HL-60 (cell line): ENCODE measurements around the gene BMX.

Source experiments
- DNase-seq, 2 experiments: peaks; one replicate each; pipeline ENCODE4 v3.0.0-alpha.2; 2010 to 2020; ENCODE audit warnings: low read depth in 1 of 2, low spot score in 1 of 2
- H3K27ac ChIP-seq: fragments of 250-450 bp; sonication (Bioruptor Pico); replicated peaks from 2 replicates; pipeline ENCODE4 v1.5.1; 2020; ENCODE audit warnings: mild to moderate bottlenecking, moderate library complexity
- H3K27me3 ChIP-seq: fragments of 250-450 bp; sonication (Bioruptor Pico); 2 replicates; pipeline ENCODE4 v1.5.1; 2021; ENCODE audit warnings: mild to moderate bottlenecking, moderate library complexity; ENCODE audit not compliant: insufficient read depth, poor library complexity, severe bottlenecking
- H3K4me3 ChIP-seq: replicated peaks from 2 replicates; pipeline ENCODE4 v1.5.1; 2011; ENCODE audit warnings: mild to moderate bottlenecking, control low read depth, low read length; ENCODE audit not compliant: insufficient read depth
- GABPA ChIP-seq: IDR thresholded peaks from 2 replicates; pipeline ENCODE4 v1.6.1; 2012; ENCODE audit warnings: low read depth
- POLR2AphosphoS5 ChIP-seq: IDR thresholded peaks from 2 replicates; pipeline ENCODE4 v1.6.1; 2012; ENCODE audit warnings: low read depth
- SPI1 ChIP-seq: IDR thresholded peaks from 2 replicates; pipeline ENCODE4 v1.6.1; 2012; ENCODE audit warnings: low read depth, mild to moderate bottlenecking, borderline replicate concordance
- TF ChIP-seq, protein P1 (sequence below): IDR thresholded peaks from one replicate; pipeline ENCODE4 v1.5.1; 2011; ENCODE audit warnings: low read length, control low read depth, inconsistent platforms; ENCODE audit not compliant: insufficient read depth
- TF ChIP-seq, protein P2 (sequence below): IDR thresholded peaks from 2 replicates; pipeline ENCODE4 v1.6.1; 2012; ENCODE audit warnings: low read depth; ENCODE audit not compliant: insufficient replicate concordance

BMX gene

DNA sequence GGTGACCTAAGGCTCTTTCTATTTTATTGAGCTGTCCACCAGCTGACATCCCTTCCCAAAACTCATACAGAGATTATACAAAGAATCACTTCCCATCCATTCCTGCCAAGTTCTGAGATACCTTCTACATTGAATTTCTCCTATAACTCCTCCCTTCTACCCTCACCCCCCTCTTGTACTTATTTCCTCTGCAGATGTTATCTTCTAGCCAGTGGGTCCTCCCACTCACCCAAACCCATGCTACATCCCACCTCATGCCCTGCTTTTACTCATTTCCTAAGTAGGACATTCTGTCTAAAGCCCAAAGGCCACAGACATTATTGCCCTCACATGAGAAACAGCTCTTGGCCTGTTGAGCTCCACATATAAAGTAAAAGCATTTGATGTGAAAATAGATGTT is 28.6 kb downstream of the BMX start:
- no peak overlapping the region for H3K4me3 ChIP-seq
- TF ChIP-seq, protein P1, sequence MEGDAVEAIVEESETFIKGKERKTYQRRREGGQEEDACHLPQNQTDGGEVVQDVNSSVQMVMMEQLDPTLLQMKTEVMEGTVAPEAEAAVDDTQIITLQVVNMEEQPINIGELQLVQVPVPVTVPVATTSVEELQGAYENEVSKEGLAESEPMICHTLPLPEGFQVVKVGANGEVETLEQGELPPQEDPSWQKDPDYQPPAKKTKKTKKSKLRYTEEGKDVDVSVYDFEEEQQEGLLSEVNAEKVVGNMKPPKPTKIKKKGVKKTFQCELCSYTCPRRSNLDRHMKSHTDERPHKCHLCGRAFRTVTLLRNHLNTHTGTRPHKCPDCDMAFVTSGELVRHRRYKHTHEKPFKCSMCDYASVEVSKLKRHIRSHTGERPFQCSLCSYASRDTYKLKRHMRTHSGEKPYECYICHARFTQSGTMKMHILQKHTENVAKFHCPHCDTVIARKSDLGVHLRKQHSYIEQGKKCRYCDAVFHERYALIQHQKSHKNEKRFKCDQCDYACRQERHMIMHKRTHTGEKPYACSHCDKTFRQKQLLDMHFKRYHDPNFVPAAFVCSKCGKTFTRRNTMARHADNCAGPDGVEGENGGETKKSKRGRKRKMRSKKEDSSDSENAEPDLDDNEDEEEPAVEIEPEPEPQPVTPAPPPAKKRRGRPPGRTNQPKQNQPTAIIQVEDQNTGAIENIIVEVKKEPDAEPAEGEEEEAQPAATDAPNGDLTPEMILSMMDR: no peak
- TF ChIP-seq GABPA: no peak
- TF ChIP-seq, protein P2, sequence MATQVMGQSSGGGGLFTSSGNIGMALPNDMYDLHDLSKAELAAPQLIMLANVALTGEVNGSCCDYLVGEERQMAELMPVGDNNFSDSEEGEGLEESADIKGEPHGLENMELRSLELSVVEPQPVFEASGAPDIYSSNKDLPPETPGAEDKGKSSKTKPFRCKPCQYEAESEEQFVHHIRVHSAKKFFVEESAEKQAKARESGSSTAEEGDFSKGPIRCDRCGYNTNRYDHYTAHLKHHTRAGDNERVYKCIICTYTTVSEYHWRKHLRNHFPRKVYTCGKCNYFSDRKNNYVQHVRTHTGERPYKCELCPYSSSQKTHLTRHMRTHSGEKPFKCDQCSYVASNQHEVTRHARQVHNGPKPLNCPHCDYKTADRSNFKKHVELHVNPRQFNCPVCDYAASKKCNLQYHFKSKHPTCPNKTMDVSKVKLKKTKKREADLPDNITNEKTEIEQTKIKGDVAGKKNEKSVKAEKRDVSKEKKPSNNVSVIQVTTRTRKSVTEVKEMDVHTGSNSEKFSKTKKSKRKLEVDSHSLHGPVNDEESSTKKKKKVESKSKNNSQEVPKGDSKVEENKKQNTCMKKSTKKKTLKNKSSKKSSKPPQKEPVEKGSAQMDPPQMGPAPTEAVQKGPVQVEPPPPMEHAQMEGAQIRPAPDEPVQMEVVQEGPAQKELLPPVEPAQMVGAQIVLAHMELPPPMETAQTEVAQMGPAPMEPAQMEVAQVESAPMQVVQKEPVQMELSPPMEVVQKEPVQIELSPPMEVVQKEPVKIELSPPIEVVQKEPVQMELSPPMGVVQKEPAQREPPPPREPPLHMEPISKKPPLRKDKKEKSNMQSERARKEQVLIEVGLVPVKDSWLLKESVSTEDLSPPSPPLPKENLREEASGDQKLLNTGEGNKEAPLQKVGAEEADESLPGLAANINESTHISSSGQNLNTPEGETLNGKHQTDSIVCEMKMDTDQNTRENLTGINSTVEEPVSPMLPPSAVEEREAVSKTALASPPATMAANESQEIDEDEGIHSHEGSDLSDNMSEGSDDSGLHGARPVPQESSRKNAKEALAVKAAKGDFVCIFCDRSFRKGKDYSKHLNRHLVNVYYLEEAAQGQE: no peak
- TF ChIP-seq POLR2AphosphoS5: no peak
- TF ChIP-seq SPI1: no peak
- H3K27ac ChIP-seq: no peak overlapping the region
- peaks cover 6% of the 10 kb centered on the region for H3K27me3 ChIP-seq
- no peak for DNase-seq

DNA sequence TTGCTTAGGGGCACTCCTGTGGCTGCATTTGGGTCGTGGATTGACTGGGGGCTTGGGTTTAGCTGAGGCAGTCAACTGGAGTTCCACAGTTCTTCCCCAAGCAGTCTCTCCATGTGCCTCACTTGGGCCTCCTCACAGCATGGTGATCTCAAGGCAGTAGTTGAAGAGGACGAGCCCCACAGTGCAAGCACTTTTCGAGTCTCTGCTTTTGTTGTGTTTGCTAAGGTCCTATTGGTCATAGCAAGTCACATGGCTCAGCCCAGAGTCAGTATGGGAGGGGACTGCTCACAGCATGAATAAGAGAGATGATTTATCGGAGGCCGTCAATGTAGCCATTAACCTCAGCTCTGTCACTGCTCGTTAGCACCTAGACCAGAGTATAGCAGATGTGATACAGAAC is 29.7 kb downstream of the BMX start:
- Histone ChIP-seq H3K27ac (no peak overlapping the region), H3K4me3 (no peak overlapping the region), H3K27me3 (peaks cover 3% of the 10 kb centered on the region)
- no peak for DNase-seq
- no peak for TF ChIP-seq POLR2AphosphoS5
- TF ChIP-seq, protein P1: no peak
- no peak for TF ChIP-seq SPI1
- TF ChIP-seq, protein P2: no peak
- no peak for TF ChIP-seq GABPA

DNA sequence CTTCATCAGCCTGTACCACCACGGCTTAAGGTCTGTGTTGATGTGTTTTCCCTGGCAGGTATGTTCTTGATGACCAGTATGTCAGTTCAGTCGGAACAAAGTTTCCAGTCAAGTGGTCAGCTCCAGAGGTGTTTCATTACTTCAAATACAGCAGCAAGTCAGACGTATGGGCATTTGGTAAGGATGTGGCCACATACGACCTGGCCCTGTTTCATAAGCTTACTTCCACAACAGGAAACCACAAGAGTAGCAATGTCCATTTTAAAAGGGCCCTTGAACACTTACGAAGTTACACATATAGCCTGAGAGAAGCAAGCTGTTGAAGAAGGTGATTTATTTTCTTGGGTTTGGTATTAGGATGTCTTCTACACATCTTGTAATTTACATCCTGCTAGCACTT is 46.1 kb downstream of the BMX start:
- TF ChIP-seq, protein P2: no peak
- TF ChIP-seq GABPA: no peak
- TF ChIP-seq, protein P1: no peak
- TF ChIP-seq POLR2AphosphoS5: no peak
- no peak for TF ChIP-seq SPI1
- Histone ChIP-seq H3K27me3 (peaks cover 5% of the 10 kb centered on the region), H3K4me3 (no peak overlapping the region), H3K27ac (peak overlapping the region; percentile 44)
- DNase-seq: peak; percentile 4 to 20
